GM21576 (cell line): Measurements from ENCODE around the gene PIGB.
"Not testable (repeated sequence)": the region's sequence is repeated elsewhere in the genome, so short reads cannot be mapped to it uniquely, and the experiment has no call there.

Experiments used
- ATAC-seq: cut with Tn5 transposase; IDR thresholded peaks from one replicate; pipeline ENCODE4 v1.9.1; 2021; ENCODE audit warnings: mild to moderate bottlenecking, moderate library complexity; ENCODE audit not compliant: unreplicated experiment

PIGB gene

GRCh38 chr15:55372701-55373440, 53.8 kb downstream of the PIGB start:
- peak; percentile 52 for ATAC-seq

DNA sequence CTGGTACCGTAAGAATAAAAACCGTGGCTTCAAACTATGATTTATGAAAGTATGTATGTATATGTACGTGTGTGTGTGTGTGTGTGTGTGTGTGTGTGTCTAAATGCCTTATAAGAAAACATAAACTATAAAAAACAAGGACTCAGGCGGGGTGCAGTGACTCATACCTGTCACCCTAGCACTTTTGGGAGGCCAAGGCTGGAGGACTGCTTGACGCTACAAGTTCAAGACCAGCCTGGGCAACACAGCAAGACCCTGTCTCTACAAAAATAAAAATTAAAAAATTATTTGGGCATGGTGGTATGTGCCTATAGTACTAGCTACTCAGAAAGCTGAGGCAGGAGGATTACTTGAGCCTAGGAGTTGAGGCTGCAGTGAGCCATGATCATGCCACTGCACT, 60.1 kb downstream of the PIGB start:
- no peak for ATAC-seq

DNA sequence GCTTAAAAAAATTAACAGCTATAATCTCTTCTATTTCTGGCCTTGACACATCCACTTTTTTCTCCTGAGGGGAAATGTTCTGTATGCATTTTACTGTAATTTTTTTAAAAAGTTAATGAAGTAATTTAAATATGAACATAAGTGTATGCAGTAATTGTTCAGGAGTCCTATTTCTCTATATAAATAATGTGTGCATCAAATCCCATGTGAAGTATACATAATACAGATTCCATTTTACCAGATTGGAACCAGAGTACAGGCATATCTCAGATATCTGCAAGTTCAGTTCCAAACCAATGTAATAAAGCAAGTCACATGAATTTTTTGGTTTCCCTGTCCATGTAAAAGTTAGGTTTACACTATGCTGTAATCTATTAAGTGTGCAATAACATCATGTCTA, 62.6 kb downstream of the PIGB start:
- no peak for ATAC-seq

DNA sequence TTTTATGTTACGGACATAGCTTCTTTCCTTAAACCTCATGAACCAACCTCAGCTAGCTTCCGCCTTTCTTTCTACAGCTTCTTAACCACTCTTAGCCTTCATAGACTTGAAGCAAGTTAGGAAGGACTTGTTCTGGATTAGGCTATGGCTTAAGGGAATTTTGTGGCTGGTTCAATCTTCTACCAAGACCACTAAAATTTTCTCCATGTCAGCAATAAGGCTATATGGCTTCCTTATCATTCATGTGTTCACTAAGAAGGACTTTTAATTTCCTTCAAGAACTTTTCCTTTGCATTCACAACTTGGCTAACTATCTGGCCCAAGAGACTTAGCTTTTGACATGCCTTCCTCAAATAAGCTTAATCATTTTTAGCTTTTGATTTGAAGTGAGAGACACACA, 64.7 kb downstream of the PIGB start:
- ATAC-seq, result no peak

- ATAC-seq, result no peak
Observed at GRCh38 chr15:55387027-55387426, 68.0 kb downstream of the PIGB start.

DNA sequence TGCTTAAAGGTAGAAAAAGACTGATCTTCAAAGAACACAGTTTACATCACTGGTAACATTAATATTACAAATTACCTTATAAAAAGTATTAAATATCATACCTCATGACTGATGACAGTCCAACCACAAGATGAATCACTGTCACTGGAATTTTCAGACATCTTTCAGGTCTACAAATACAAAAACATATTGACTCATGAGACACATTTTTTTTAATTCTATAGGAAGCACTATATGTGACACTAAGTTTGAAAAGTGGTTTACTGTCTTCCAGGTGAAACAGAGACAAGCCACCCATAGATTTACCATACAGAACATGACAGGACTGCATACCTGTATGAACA, 70.2 kb downstream of the PIGB start:
- no peak for ATAC-seq

GRCh38 chr15:55394694-55395093, 75.7 kb downstream of the PIGB start:
- no peak for ATAC-seq

GRCh38 chr15:55398243-55398642, 79.2 kb downstream of the PIGB start:
- ATAC-seq, result no peak

DNA sequence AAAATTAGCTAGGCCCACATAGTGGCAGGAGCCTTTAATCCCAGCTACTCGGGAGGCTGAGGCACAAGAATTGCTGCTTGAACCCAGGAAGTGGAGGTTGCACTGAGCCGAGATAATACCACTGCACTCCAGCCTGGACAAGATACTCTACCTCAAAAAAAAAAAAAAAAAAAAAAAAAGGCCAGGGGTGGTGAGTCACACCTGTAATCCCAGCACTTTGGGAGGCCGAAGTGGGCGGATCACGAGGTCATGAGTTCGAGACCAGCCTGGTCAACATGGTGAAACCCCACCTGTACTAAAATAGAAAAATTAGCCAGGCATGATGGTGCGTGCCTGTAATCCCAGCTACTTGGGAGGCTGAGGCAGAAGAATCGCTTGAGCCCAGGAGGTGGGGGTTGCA, 81.0 kb downstream of the PIGB start:
- not testable (repeated sequence) for ATAC-seq

DNA sequence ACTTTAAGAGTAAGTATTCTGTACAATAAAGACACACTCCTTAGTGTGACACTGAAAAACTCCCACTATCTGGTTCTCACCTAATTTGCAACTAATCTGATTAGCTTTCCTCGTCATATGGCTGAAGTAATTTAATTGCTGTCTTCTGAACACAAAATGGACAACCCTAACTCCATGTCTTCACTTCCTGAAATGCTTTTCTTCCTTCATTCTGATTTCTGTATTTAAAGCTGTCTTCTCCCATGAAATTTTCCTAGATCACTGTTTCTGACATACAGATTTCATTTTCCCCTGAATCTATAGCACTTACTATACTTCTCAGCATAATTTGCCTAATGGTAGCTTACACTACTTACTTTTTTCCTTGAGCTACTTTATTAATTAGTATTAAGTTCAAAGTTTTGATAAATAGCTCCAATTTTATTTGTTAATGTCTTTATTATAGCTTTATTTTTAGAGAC, 82.8 kb downstream of the PIGB start:
- no peak for ATAC-seq

- ATAC-seq, result no peak
Observed at GRCh38 chr15:55402707-55403106, 83.7 kb downstream of the PIGB start.

DNA sequence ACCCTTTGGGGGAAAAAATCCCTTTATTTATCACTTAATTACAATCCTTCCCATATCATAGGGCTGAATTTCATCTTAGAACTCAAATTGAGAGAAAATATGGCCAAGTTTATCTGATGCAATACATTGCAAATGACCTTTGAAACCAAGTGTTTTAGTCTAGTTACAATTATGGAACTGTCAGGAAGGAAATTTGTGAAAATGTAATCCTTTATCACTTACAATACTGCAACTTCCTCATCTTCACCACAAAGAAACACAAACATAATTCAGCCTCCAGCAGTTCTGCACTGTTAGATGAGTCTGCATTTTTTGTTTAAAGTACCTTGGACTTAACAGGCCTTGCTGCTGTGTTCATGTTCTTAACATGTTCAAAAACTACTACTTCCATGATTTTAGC, 84.5 kb downstream of the PIGB start:
- no peak for ATAC-seq
